HG03439 (cell line): ENCODE measurements around the gene SESN1.

Experiments
- ATAC-seq: cut with Tn5 transposase; IDR thresholded peaks from one replicate; pipeline ENCODE4 v1.9.1; 2021; ENCODE audit warnings: mild to moderate bottlenecking, moderate library complexity; ENCODE audit not compliant: unreplicated experiment

Gene SESN1

DNA sequence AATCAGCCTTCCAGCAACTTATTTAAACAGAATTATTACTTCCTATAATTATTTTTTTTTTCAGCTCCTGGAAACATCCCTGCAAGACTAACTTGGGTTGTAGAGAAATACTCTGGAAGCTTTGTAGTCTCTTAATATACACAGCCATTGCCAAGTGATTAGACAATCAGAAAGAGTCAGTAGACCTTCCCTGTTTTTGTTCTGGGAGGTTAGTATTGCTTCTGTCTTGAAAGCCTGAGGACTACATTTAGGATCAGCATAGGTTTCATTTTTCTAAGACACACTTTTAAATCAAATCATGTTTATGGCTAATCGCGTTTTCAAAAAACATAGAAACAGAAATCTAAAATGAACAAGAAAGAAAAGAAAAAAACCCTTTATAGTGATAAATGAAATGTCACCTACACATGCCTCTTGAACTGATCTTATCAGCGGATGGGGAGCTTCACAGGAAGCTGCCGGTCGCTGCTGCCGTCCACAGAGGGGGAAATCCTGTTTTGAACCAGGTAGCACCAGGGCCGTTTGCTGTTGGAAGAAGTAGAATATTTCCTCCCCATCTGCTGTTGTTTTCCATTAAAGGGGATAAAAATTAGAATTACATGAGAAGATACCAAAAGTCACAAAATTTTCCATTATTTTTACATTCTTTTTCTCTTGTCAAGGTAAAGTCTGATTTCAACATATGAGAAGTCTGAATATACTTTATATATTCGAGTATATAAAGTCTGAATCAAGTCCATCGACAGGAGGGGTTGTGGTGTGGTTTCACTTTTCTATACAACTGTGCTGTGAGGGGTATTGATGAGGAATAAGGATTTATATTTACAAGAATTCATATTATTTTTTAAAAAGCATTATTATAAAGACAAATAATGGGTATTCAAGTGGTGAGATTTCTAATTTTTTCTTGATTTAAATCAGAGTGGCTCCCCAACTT, 151.8 kb downstream of the SESN1 start:
- ATAC-seq: no peak

DNA sequence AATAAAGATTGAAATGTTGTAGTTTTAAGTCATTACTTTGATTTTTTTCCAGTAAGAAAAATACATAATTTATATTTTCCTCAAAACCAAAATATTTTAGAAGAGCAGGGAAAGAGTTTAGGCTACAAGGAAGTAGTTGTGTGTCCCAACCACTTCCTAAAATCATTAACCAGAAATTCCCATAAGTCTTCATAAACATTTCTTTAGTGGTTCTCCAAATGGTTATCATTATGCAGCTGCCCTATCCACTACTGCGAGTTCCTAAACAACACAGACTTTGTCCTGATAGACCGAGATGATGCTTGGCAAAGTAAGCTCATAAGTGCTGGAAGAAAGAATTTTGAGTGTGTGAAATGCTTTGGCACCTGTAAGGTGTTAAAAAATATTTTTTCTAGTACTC, 152.8 kb downstream of the SESN1 start:
- ATAC-seq: no peak

DNA sequence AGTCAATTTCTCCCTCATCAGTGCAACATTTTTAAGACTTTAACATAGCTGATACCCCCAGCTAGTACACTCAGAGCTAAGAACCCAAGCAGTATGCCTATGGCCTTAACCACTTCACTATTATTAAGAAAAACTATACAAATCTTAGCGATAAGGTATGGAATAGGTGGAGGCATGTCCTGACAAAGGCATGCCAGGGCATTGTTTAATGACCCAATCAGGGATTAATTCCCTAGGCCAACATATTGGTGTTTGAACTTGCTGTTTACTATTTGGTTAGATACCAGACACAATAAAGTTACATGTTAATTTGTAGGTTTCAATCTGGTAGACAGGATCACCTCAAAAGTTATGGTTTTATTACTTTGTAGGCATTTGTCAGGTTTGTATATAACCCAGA, 153.4 kb downstream of the SESN1 start:
- ATAC-seq: no peak

DNA sequence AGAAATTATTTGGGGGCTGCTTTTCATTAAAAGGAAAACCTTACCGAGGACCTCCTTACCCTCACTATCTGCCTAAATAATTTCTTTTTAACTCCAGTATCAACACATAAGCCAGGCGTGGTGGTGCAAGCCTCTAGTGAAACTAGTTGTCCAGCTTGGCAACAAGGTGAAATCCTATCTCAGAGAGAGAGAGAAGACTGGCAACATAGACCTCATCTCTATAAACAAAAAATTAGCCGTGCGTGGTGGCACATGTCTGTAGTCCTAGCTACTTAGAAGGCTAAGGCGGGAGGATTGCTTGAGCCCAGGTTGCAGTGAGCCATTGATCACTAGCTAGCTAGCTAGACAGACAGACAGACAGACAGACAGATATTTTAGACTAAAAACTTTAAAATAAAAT, 153.9 kb downstream of the SESN1 start:
- no peak for ATAC-seq

DNA sequence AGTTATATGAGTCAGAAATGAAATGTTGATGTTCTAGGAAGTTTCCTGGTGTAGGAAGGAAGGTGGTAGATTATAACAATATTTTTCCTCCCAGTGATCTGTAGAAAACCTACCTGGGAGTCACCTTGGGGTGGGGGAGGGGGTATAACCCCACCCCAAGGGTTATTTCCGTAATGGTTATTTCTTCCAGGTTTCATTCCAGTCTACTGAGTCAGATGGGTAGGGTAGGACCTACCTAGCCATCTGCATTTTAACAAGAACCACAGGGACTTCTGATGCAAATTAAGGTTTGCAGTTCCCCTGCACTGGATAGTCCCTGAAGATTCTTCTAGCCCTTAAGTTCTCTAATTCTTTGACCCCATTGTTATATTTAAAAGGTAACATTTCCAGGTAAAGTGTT, 157.5 kb downstream of the SESN1 start:
- ATAC-seq: no peak
